HepG2 (cell line): Measurements from ENCODE around the gene IDH3A. TPM values are rescaled to one million over a fixed set of nuclear protein-coding genes. Genes with fewer than 3 reads are reported as not detected.
A peak's percentile ranks its signal among the peaks of the same experiment; 100 is the strongest.

ENCODE experiments used
- ASH2L ChIP-seq: fragments of 300-600, 200-600 bp; sonication (generic); IDR thresholded peaks from 2 replicates; pipeline ENCODE4 v1.7.0; 2017; ENCODE audit warnings: low read depth, mild to moderate bottlenecking, moderate library complexity, mixed read lengths, low read length; ENCODE audit not compliant: insufficient read length
- CBX2 ChIP-seq, 2 experiments: fragments of 200-600 bp in 1 of 2; sonication (generic); formaldehyde crosslinking in 1 of 2; IDR thresholded peaks; 2 replicates each; pipeline versions ENCODE4 v1.7.0 to v1.8.1; 2018 to 2022; ENCODE audit warnings: low read depth in 2 of 2, low read length in 1 of 2, mild to moderate bottlenecking in 1 of 2, missing genetic modification reagents in 1 of 2
- HOXA7 ChIP-seq: sonication (generic); formaldehyde crosslinking; IDR thresholded peaks from 2 replicates; pipeline ENCODE4 v1.8.1; 2022; ENCODE audit warnings: mild to moderate bottlenecking, missing genetic modification reagents, moderate library complexity
- IRX3 ChIP-seq: sonication (generic); formaldehyde crosslinking; IDR thresholded peaks from 2 replicates; pipeline ENCODE4 v1.8.1; 2023; ENCODE audit warnings: mild to moderate bottlenecking, low read depth, missing genetic modification reagents, borderline replicate concordance
- KDM2A ChIP-seq: sonication (generic); formaldehyde crosslinking; IDR thresholded peaks from 2 replicates; pipeline ENCODE4 v1.4.0; 2020; ENCODE audit warnings: low read depth, missing genetic modification reagents, borderline replicate concordance
- KIAA2018 ChIP-seq: sonication (generic); formaldehyde crosslinking; IDR thresholded peaks from 2 replicates; pipeline ENCODE4 v1.5.0; 2020; ENCODE audit warnings: mild to moderate bottlenecking, missing genetic modification reagents, borderline replicate concordance
- KLF16 ChIP-seq, 2 experiments: sonication (generic) in 1 of 2; formaldehyde crosslinking in 1 of 2; IDR thresholded peaks; 2 replicates each; pipeline versions ENCODE4 v1.6.1 to v1.8.0; 2016 to 2023; ENCODE audit warnings: missing genetic modification reagents in 2 of 2, missing compliant biosample characterization in 1 of 2
- KLF6 ChIP-seq: IDR thresholded peaks from 2 replicates; pipeline ENCODE4 v1.8.0; 2016; ENCODE audit warnings: missing biosample characterization, missing genetic modification reagents
- MXD4 ChIP-seq: IDR thresholded peaks from 2 replicates; pipeline ENCODE4 v1.6.1; 2016; ENCODE audit warnings: mild to moderate bottlenecking, missing biosample characterization, missing genetic modification reagents
- POLR2G ChIP-seq: fragments of 200-400 bp; formaldehyde crosslinking; IDR thresholded peaks from 2 replicates; pipeline ENCODE4 v1.6.1; 2018; ENCODE audit warnings: mild to moderate bottlenecking, low read depth, low read length, moderate library complexity
- STAG1 ChIP-seq: sonication (generic); formaldehyde crosslinking; IDR thresholded peaks from 2 replicates; pipeline ENCODE4 v1.4.0; 2020; ENCODE audit warnings: missing genetic modification reagents
- ZFP41 ChIP-seq: sonication (generic); formaldehyde crosslinking; IDR thresholded peaks from 2 replicates; pipeline ENCODE4 v1.4.0; 2020; ENCODE audit warnings: mild to moderate bottlenecking, missing genetic modification reagents, borderline replicate concordance
- ZNF12 ChIP-seq: sonication (generic); formaldehyde crosslinking; IDR thresholded peaks from 2 replicates; pipeline ENCODE4 v1.5.0; 2020; ENCODE audit warnings: missing genetic modification reagents
- ZNF253 ChIP-seq: sonication (generic); formaldehyde crosslinking; IDR thresholded peaks from 2 replicates; pipeline ENCODE4 v1.8.0; 2022; ENCODE audit warnings: mild to moderate bottlenecking, missing genetic modification reagents, borderline replicate concordance
- ZNF326 ChIP-seq: sonication (generic); formaldehyde crosslinking; IDR thresholded peaks from 2 replicates; pipeline ENCODE4 v1.4.0; 2020; ENCODE audit warnings: missing genetic modification reagents, borderline replicate concordance
- ZNF557 ChIP-seq: sonication (generic); formaldehyde crosslinking; IDR thresholded peaks from 2 replicates; pipeline ENCODE4 v1.4.0; 2020; ENCODE audit warnings: missing genetic modification reagents
- ZNF558 ChIP-seq: sonication (generic); formaldehyde crosslinking; IDR thresholded peaks from 2 replicates; pipeline ENCODE4 v1.9.0; 2022; ENCODE audit warnings: mild to moderate bottlenecking, missing genetic modification reagents, borderline replicate concordance
- ZNF570 ChIP-seq: sonication (generic); formaldehyde crosslinking; IDR thresholded peaks from 2 replicates; pipeline ENCODE4 v1.4.0; 2020; ENCODE audit warnings: mild to moderate bottlenecking, missing genetic modification reagents, borderline replicate concordance
- polyA plus RNA-seq, 8 experiments: library from polyadenylated mRNA; depleted of rRNA in 3 of 8; stranded (reverse) in 7 of 8; unstranded in 1 of 8; fragments of >200 nt; fragmentation: Illumina TruSeq in 4 of 8; extraction: Trizol in 4 of 8; gene quantifications; 2 replicates each; pipeline versions ENCODE4 v1.2.1 to v1.2.3, GENCODE V29; 2011 to 2016; ENCODE audit warnings: low read depth in 4 of 8, missing spikeins in 1 of 8, mixed read lengths in 1 of 8; ENCODE audit not compliant: insufficient read depth in 1 of 8
- total RNA-seq, 5 experiments: library from RNA; depleted of rRNA; stranded (reverse); fragments of >200 nt; fragmentation: Illumina TruSeq; extraction: Trizol; gene quantifications; 2 replicates each; pipeline ENCODE4 v1.2.3, GENCODE V29; 2016; ENCODE audit warnings: low read depth in 1 of 5

IDH3A gene
- total and polyA plus RNA-seq, 2 of the 13 experiments (the other 11 are each of a cell fraction or from before 2014, with no cell fraction given): 40.7 to 50.7 TPM

GRCh38 chr15:78149805-78150751 is 916 bp downstream of the IDH3A start (continued):
- no peak for TF ChIP-seq IRX3
- no peak for TF ChIP-seq ZNF558 (CRISPR knock-in tag)
- no peak for TF ChIP-seq ZNF570 (CRISPR knock-in tag)
- no peak for TF ChIP-seq ZNF12 (CRISPR knock-in tag)
- TF ChIP-seq HOXA7 (CRISPR knock-in tag): no peak
- TF ChIP-seq KDM2A (CRISPR knock-in tag): no peak
- TF ChIP-seq MXD4 (CRISPR knock-in tag): no peak; the same call in 1 of the 2 replicates
- no peak for TF ChIP-seq ZNF326 (CRISPR knock-in tag)
- no peak for TF ChIP-seq ZNF557 (CRISPR knock-in tag)
- TF ChIP-seq STAG1: no peak
- TF ChIP-seq ZFP41 (CRISPR knock-in tag): no peak
- no peak for TF ChIP-seq CBX2 (IDR thresholded peaks at IDR 0.05; ENCODE audit: low read depth, low read length)
- no peak for TF ChIP-seq CBX2 (CRISPR knock-in tag; IDR thresholded peaks at IDR 0.05; ENCODE audit: low read depth)
- no peak for TF ChIP-seq POLR2G
- TF ChIP-seq KIAA2018 (CRISPR knock-in tag): no peak
- no peak for TF ChIP-seq KLF6 (CRISPR knock-in tag)
- no peak for TF ChIP-seq ASH2L
- TF ChIP-seq KLF16 (CRISPR knock-in tag; IDR thresholded peaks at IDR 0.05): peak in 1 of 2 experiments; percentile 45; a peak in 1 of 4 replicates
- no peak for TF ChIP-seq ZNF253 (CRISPR knock-in tag)
